Measurements from ENCODE around the gene SERTAD2.

The SERTAD2 gene

DNA sequence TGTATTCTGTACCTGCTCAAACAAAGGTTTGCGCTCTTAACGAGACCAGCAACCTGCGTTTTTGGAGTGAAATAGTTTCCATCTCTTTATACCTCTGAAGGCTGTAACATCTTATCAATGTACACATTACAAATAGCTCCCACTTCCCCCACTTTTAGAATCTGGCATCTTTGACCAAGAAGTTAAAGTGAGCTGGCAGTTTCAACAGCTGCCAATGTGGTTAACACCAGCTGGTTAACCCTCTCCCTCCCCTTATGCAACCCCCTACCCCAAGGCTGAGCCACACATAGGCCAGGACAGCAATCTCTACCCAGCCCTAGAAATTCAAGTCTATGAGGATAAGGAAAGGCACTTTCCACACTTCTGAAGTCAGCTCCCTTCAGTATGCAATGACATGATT lies 2.2 kb upstream of the SERTAD2 start:
- no peaks in the 10 kb centered on the region for H3K36me3 ChIP-seq (replicated peaks; ENCODE audit: low read depth, low read length)
- H4K20me1 ChIP-seq (ENCODE audit: insufficient read depth, low read length): peaks cover 21% of the 10 kb centered on the region
- H3K9me3 ChIP-seq (ENCODE audit: insufficient read depth, low read length): peaks cover 3% of the 10 kb centered on the region; the same call in 1 of the 2 replicates
- H3K27me3 ChIP-seq (ENCODE audit: low read depth, low read length): no peaks in the 10 kb centered on the region
- peak overlapping the region; percentile 68; the same call in 1 of the 2 replicates for H3K9ac ChIP-seq (ENCODE audit: low read length)
- H3K4me1 ChIP-seq (ENCODE audit: low read length): peaks cover 63% of the 10 kb centered on the region
- H2AFZ ChIP-seq (ENCODE audit: low read depth, low read length): no peak overlapping the region
- peak overlapping the region; percentile 77 for H3K4me3 ChIP-seq (ENCODE audit: low read length)
- TF ChIP-seq, protein P1, sequence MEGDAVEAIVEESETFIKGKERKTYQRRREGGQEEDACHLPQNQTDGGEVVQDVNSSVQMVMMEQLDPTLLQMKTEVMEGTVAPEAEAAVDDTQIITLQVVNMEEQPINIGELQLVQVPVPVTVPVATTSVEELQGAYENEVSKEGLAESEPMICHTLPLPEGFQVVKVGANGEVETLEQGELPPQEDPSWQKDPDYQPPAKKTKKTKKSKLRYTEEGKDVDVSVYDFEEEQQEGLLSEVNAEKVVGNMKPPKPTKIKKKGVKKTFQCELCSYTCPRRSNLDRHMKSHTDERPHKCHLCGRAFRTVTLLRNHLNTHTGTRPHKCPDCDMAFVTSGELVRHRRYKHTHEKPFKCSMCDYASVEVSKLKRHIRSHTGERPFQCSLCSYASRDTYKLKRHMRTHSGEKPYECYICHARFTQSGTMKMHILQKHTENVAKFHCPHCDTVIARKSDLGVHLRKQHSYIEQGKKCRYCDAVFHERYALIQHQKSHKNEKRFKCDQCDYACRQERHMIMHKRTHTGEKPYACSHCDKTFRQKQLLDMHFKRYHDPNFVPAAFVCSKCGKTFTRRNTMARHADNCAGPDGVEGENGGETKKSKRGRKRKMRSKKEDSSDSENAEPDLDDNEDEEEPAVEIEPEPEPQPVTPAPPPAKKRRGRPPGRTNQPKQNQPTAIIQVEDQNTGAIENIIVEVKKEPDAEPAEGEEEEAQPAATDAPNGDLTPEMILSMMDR (IDR thresholded peaks at IDR 0.05; ENCODE audit: low read depth, low read length): no peak
- no peak for TF ChIP-seq EZH2phosphoT487 (IDR thresholded peaks at IDR 0.05; ENCODE audit: low read depth)
- peak overlapping the region; percentile 77 for H3K4me2 ChIP-seq (ENCODE audit: low read length)
- peak overlapping the region; percentile 40 for H3K27ac ChIP-seq (ENCODE audit: low read length)
- H3K79me2 ChIP-seq (ENCODE audit: low read length): peaks cover 27% of the 10 kb centered on the region

DNA sequence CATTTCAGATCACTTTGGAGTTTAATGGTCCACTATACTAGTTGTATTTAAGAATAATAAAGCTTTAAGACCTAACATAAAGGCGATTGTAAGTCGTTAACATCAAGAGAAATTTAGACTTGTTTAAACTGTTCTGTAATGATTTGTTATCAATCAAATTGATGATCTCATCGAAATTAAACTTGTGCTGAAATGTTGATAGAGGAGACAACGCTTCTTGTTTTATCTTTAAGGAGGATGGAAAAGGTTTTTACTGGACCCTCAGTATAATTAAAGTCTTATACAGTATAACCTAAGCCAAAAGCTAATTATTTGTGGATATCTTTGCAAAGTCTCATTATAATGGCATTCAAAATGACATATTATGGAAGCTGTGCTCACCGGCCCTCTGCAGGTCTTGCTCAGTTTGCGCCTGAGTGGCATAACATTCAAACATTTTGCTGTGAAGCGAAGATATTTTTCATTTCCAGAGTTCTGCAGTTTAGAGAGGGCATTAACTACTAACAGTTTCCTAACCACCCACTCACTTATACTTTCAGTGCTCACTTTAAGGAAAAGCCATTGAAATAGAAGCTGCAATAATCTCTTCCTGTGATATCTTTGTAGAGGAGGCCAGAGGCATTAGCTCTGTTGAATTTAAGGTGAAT lies 1.4 kb upstream of the SERTAD2 start:
- Histone ChIP-seq H3K27ac (ENCODE audit: low read length) (peak overlapping the region; percentile 40), H3K4me2 (ENCODE audit: low read length) (peak overlapping the region; percentile 77), H2AFZ (ENCODE audit: low read depth, low read length) (no peak overlapping the region), H3K36me3 (replicated peaks; ENCODE audit: low read depth, low read length) (no peaks in the 10 kb centered on the region), H3K4me1 (ENCODE audit: low read length) (peaks cover 66% of the 10 kb centered on the region), H4K20me1 (ENCODE audit: insufficient read depth, low read length) (peaks cover 28% of the 10 kb centered on the region), H3K27me3 (ENCODE audit: low read depth, low read length) (no peaks in the 10 kb centered on the region), H3K9me3 (ENCODE audit: insufficient read depth, low read length) (peaks cover 3% of the 10 kb centered on the region; the same call in 1 of the 2 replicates), H3K9ac (ENCODE audit: low read length) (peak overlapping the region; percentile 68), H3K79me2 (ENCODE audit: low read length) (peaks cover 34% of the 10 kb centered on the region), H3K4me3 (ENCODE audit: low read length) (peak overlapping the region; percentile 77)
- no peak for TF ChIP-seq EZH2phosphoT487 (IDR thresholded peaks at IDR 0.05; ENCODE audit: low read depth)
- TF ChIP-seq, protein P1 (IDR thresholded peaks at IDR 0.05; ENCODE audit: low read depth, low read length): 0 out of 2 replicates have a peak, but pooled peaks have one; percentile 25

DNA sequence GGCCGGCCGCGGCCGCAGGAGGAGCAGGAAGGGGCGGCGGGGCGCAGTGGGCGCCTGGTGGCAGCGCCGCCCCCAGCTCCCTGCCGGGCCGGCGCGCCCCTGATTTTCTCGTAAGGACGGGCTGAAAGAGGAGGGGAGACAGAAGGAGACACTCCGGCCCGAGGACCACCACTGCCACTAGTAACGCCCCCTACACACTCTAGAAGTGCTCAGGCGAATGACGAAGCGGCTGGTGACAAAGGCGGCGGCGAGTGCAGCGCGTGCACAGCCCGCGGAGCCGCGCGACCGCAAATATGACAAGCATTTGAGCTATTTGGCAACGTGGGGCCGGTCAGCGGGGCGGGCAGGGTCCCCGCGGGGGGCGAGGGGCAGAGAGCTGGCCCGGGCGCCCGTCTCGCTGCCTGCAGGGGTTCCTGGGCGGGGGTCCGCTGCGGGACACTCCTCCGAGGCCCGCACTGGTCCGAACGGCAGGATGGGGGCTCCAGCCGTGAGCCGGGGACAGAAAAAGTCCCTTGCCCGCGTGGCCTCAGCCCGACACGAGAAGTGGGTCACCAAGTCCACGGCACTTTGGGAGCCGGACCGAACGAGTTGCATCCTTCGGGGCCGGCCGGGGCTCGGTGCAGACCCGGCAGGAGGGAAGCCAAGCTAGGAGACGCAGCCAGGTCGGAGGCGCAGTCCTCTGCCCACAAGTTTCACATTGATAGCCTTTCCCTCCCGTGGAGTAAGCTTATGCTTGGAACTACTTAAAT lies 524 bp upstream of the SERTAD2 start:
- peaks cover 72% of the 10 kb centered on the region for H3K4me1 ChIP-seq (ENCODE audit: low read length)
- peak overlapping the region; percentile 20; the same call in 1 of the 2 replicates for H2AFZ ChIP-seq (ENCODE audit: low read depth, low read length)
- no peak for TF ChIP-seq EZH2phosphoT487 (IDR thresholded peaks at IDR 0.05; ENCODE audit: low read depth)
- TF ChIP-seq, protein P1 (IDR thresholded peaks at IDR 0.05; ENCODE audit: low read depth, low read length): no peak
- no peaks in the 10 kb centered on the region for H3K36me3 ChIP-seq (replicated peaks; ENCODE audit: low read depth, low read length)
- H3K9me3 ChIP-seq (ENCODE audit: insufficient read depth, low read length): peaks cover 3% of the 10 kb centered on the region; the same call in 1 of the 2 replicates
- H3K27me3 ChIP-seq (ENCODE audit: low read depth, low read length): no peaks in the 10 kb centered on the region
- H3K4me2 ChIP-seq (ENCODE audit: low read length): peak overlapping the region; percentile 77
- peak overlapping the region; percentile 68 for H3K9ac ChIP-seq (ENCODE audit: low read length)
- H4K20me1 ChIP-seq (ENCODE audit: insufficient read depth, low read length): peaks cover 36% of the 10 kb centered on the region
- peak overlapping the region; percentile 77 for H3K4me3 ChIP-seq (ENCODE audit: low read length)
- H3K27ac ChIP-seq (ENCODE audit: low read length): peak overlapping the region; percentile 50
- peaks cover 43% of the 10 kb centered on the region for H3K79me2 ChIP-seq (ENCODE audit: low read length)

Data from OCI-LY3 (cell line).